NCI-H1105 treated with DMSO at 0.1 percent for 48 hours (cell line): ENCODE data around the gene WWTR1.

ENCODE experiments used
- DNase-seq: peaks from one replicate; lab custom pipeline; 2025; lab: John Stamatoyannopoulos, UW

WWTR1 gene

GRCh38 chr3:149657926-149658743 lies at the start of gene WWTR1:
TSS of gene WWTR1 (minus strand) at chr3:149658025. CDS start at chr3:149657306, 719 bp downstream.
- peak; percentile 70 for DNase-seq

- DNase-seq = no peak
These were observed 49.1 kb upstream of the WWTR1 start for GRCh38 chr3:149706905-149707304.

GRCh38 chr3:149705416-149705815 lies 47.6 kb upstream of the WWTR1 start:
- DNase-seq = no peak

- DNase-seq = no peak
These were observed 45.6 kb upstream of the WWTR1 start for GRCh38 chr3:149703466-149703865.

- no peak for DNase-seq
These were observed 45.0 kb upstream of the WWTR1 start for GRCh38 chr3:149702691-149703441.

- no peak for DNase-seq
These were observed 44.1 kb upstream of the WWTR1 start for GRCh38 chr3:149701977-149702350.

GRCh38 chr3:149701206-149701976 lies 43.6 kb upstream of the WWTR1 start:
- DNase-seq = no peak

GRCh38 chr3:149688122-149688757 lies 30.4 kb upstream of the WWTR1 start:
- DNase-seq = no peak

GRCh38 chr3:149686996-149687395 lies 29.2 kb upstream of the WWTR1 start:
- no peak for DNase-seq

GRCh38 chr3:149678351-149678950 lies 20.6 kb upstream of the WWTR1 start:
- no peak for DNase-seq

- no peak for DNase-seq
These were observed 15.6 kb upstream of the WWTR1 start for GRCh38 chr3:149673393-149673792.

- no peak for DNase-seq
These were observed 13.1 kb upstream of the WWTR1 start for GRCh38 chr3:149670742-149671492.

- no peak for DNase-seq
These were observed 9.8 kb upstream of the WWTR1 start for GRCh38 chr3:149667576-149667975.

- no peak for DNase-seq
These were observed 6.1 kb upstream of the WWTR1 start for GRCh38 chr3:149663966-149664365.

GRCh38 chr3:149662240-149662887 lies 4.5 kb upstream of the WWTR1 start:
- DNase-seq = no peak

GRCh38 chr3:149660462-149660861 lies 2.6 kb upstream of the WWTR1 start:
- no peak for DNase-seq

GRCh38 chr3:149658744-149659497 lies 1.1 kb upstream of the WWTR1 start:
- no peak for DNase-seq

- peak; percentile 46 for DNase-seq
These were observed 402 bp downstream of the WWTR1 start for GRCh38 chr3:149657321-149657925.
